ENCODE measurements around the gene JHY.

DNA sequence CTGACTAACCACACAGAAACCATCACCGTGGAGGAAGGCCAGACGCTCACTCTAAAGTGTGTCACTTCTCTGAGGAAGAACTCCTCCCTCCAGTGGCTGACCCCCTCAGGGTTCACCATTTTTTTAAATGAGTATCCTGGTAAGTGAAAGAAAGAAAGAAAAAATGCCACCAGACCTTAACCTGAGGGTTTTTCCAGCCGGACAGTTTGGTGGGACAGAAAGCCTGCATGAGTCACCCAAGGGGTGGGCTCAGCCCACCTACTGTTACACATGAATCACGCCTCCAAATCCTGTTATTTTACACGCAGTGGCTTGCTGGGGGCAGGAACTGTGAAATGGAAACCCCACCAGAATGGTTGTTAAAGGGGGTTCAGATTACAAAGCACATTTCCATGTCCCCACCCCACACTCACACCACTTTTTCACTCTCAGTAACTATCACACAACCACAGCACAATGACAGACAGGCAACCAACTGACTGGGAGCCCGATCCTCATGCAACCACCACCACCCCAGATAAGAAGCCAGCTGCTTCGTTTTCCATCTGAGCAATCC, 32.4 kb upstream of the JHY start:
- TF ChIP-seq CTCF (IDR thresholded peaks at IDR 0.05) = no peak
- TF ChIP-seq POLR2A (IDR thresholded peaks at IDR 0.05) = no peak

All from testis (tissue), 2 donors.